Uterus (tissue), 4 donors: ENCODE data around the gene GTSF1L. TPM values are rescaled to one million over a fixed set of nuclear protein-coding genes. Genes with fewer than 3 reads are reported as not detected.

Source experiments
- DNase-seq, 2 donors: peaks; one replicate each; pipeline ENCODE4 v3.0.0-alpha.2; 2019 to 2020
- H3K27ac ChIP-seq, 2 donors: fragments of 200-600 bp; sonication (generic); 1 replicate in 1 of 2; 2 replicates in 1 of 2; pipeline ENCODE4 v1.5.1; 2016 to 2018
- H3K27me3 ChIP-seq, 2 donors: fragments of 200-600 bp; sonication (generic); one replicate each; pipeline ENCODE4 v1.5.1; 2018 to 2019; ENCODE audit warnings: control low read depth in 1 of 2
- H3K36me3 ChIP-seq, 2 donors: fragments of 200-600 bp; sonication (generic); one replicate each; pipeline ENCODE4 v1.5.1; 2019; ENCODE audit warnings: control low read depth in 1 of 2
- H3K4me1 ChIP-seq, 2 donors: fragments of 200-600 bp; sonication (generic); one replicate each; pipeline ENCODE4 v1.5.1; 2018 to 2019; ENCODE audit warnings: control low read depth in 1 of 2
- H3K4me3 ChIP-seq, 2 donors: fragments of 200-600 bp; sonication (generic); 1 replicate in 1 of 2; 2 replicates in 1 of 2; pipeline ENCODE4 v1.5.1; 2018 to 2019; ENCODE audit warnings: mild to moderate bottlenecking in 1 of 2
- H3K9me3 ChIP-seq, 2 donors: fragments of 200-600 bp; sonication (generic); one replicate each; pipeline ENCODE4 v1.5.1; 2019; ENCODE audit warnings: control low read depth in 1 of 2
- CTCF ChIP-seq, 4 experiments: fragments of 200-600 bp in 2 of 4; fragments of 450-650 bp in 2 of 4; sonication (generic) in 2 of 4; IDR thresholded peaks; one replicate each; pipeline ENCODE4 v1.5.1; 2016 to 2019; ENCODE audit warnings: antibody characterized with exemption in 4 of 4, mild to moderate bottlenecking in 2 of 4, moderate library complexity in 1 of 4
- POLR2A ChIP-seq, 2 donors: fragments of 450-650 bp; IDR thresholded peaks; one replicate each; pipeline ENCODE4 v1.6.1; 2016; ENCODE audit warnings: antibody characterized with exemption in 2 of 2, mild to moderate bottlenecking in 1 of 2, moderate library complexity in 1 of 2
- intact Hi-C: fragments of 100-400 bp; cut with DNase I; formaldehyde crosslinking; loops from one replicate; pipeline ENCODE4 v1.15.1; 2023; ENCODE audit warnings: low total_unique reads
- total RNA-seq, 4 donors: library from RNA; depleted of rRNA in 3 of 4; stranded (reverse); fragments of >200 nt in 3 of 4; gene quantifications; one replicate each; pipeline versions ENCODE4 v1.1.0 to v1.2.4, GENCODE V29; 2014 to 2023
- donor health status: DM: yes; HTN: yes; CAD: no.

Gene GTSF1L
- total RNA-seq, 4 donors from 2014 or later: not detected

- TF ChIP-seq CTCF (IDR thresholded peaks at IDR 0.05) (no peak), POLR2A (IDR thresholded peaks at IDR 0.05) (no peak)
- Histone ChIP-seq H3K27ac (no peak overlapping the region), H3K36me3 (no peaks in the 10 kb centered on the region), H3K4me1 (no peaks in the 10 kb centered on the region), H3K9me3 (no peaks in the 10 kb centered on the region), H3K27me3 (no peaks in the 10 kb centered on the region), H3K4me3 (no peak overlapping the region)
- DNase-seq: no peak
- intact Hi-C loops: no loop called here
These were observed 1.3 kb upstream of the GTSF1L start for GRCh38 chr20:43727980-43728590.

GRCh38 chr20:43726333-43726732, 469 bp downstream of the GTSF1L start:
- no peaks in the 10 kb centered on the region for H3K27me3 ChIP-seq
- no peak overlapping the region for H3K4me3 ChIP-seq
- intact Hi-C loops: no loop called here
- TF ChIP-seq POLR2A (IDR thresholded peaks at IDR 0.05) (no peak), CTCF (IDR thresholded peaks at IDR 0.05) (no peak)
- no peaks in the 10 kb centered on the region for H3K36me3 ChIP-seq
- DNase-seq: no peak
- H3K4me1 ChIP-seq: no peaks in the 10 kb centered on the region
- no peaks in the 10 kb centered on the region for H3K9me3 ChIP-seq
- H3K27ac ChIP-seq: no peak overlapping the region

GRCh38 chr20:43725666-43726065, 1.1 kb downstream of the GTSF1L start:
- no peak for DNase-seq
- intact Hi-C loops: no loop called here
- Histone ChIP-seq H3K4me1 (no peaks in the 10 kb centered on the region), H3K36me3 (no peaks in the 10 kb centered on the region), H3K27ac (no peak overlapping the region), H3K4me3 (no peak overlapping the region), H3K27me3 (no peaks in the 10 kb centered on the region), H3K9me3 (no peaks in the 10 kb centered on the region)
- TF ChIP-seq POLR2A (IDR thresholded peaks at IDR 0.05) (no peak), CTCF (IDR thresholded peaks at IDR 0.05) (no peak)

- Histone ChIP-seq H3K27ac (no peak overlapping the region), H3K4me3 (no peak overlapping the region), H3K27me3 (no peaks in the 10 kb centered on the region), H3K9me3 (no peaks in the 10 kb centered on the region), H3K36me3 (no peaks in the 10 kb centered on the region), H3K4me1 (no peaks in the 10 kb centered on the region)
- no peak for TF ChIP-seq POLR2A (IDR thresholded peaks at IDR 0.05)
- TF ChIP-seq CTCF (IDR thresholded peaks at IDR 0.05): no peak
- DNase-seq: no peak
- intact Hi-C loops: no loop called here
These were observed 2.4 kb downstream of the GTSF1L start for GRCh38 chr20:43724383-43724782.

- no peaks in the 10 kb centered on the region for H3K9me3 ChIP-seq
- TF ChIP-seq CTCF (IDR thresholded peaks at IDR 0.05) (no peak), POLR2A (IDR thresholded peaks at IDR 0.05) (no peak)
These were observed 3.1 kb downstream of the GTSF1L start for GRCh38 chr20:43723735-43724134.

More at GRCh38 chr20:43723735-43724134, 3.1 kb downstream of the GTSF1L start:
- Histone ChIP-seq H3K27ac (no peak overlapping the region), H3K4me1 (no peaks in the 10 kb centered on the region), H3K4me3 (no peak overlapping the region), H3K27me3 (no peaks in the 10 kb centered on the region), H3K36me3 (no peaks in the 10 kb centered on the region)
- DNase-seq: no peak
- intact Hi-C loops: no loop called here
